ENCODE results near the gene LCE1D. TPM values are rescaled to one million over a fixed set of nuclear protein-coding genes. Genes with fewer than 3 reads are reported as not detected.

LCE1D gene
- total and polyA plus RNA-seq, 2 experiments from 2014 or later = not detected

- Histone ChIP-seq H3K27ac (no peak overlapping the region), H3K36me3 (no peaks in the 10 kb centered on the region), H3K4me3 (no peak overlapping the region), H3K27me3 (no peaks in the 10 kb centered on the region), H3K4me1 (ENCODE audit: low read depth) (no peaks in the 10 kb centered on the region), H3K9me3 (ENCODE audit: low read depth) (no peaks in the 10 kb centered on the region)
- no peak for TF ChIP-seq CTCF (IDR thresholded peaks at IDR 0.05; ENCODE audit: low read depth, low read length)
- DNase-seq (ENCODE audit: low read depth in 1 of 2, low spot score in 1 of 2) = no peak
These were observed 27.5 kb upstream of the LCE1D start for GRCh38 chr1:152768847-152769533.

GRCh38 chr1:152770411-152770810 is 26.1 kb upstream of the LCE1D start:
- H3K27ac ChIP-seq = no peak overlapping the region
- H3K4me1 ChIP-seq (ENCODE audit: low read depth) = no peaks in the 10 kb centered on the region
- no peaks in the 10 kb centered on the region for H3K27me3 ChIP-seq
- H3K9me3 ChIP-seq (ENCODE audit: low read depth) = no peaks in the 10 kb centered on the region
- no peaks in the 10 kb centered on the region for H3K36me3 ChIP-seq
- TF ChIP-seq CTCF (IDR thresholded peaks at IDR 0.05; ENCODE audit: low read depth, low read length) = no peak
- no peak overlapping the region for H3K4me3 ChIP-seq
- no peak for DNase-seq (ENCODE audit: low read depth in 1 of 2, low spot score in 1 of 2)

- Histone ChIP-seq H3K27ac (no peak within 1 kb of the TSS), H3K27me3 (no peaks in the 10 kb centered on the region), H3K9me3 (ENCODE audit: low read depth) (peaks cover 4% of the 10 kb centered on the region), H3K4me1 (ENCODE audit: low read depth) (no peaks in the 10 kb centered on the region), H3K4me3 (no peak within 1 kb of the TSS), H3K36me3 (no peaks in the 10 kb centered on the region)
- no peak for TF ChIP-seq CTCF (IDR thresholded peaks at IDR 0.05; ENCODE audit: low read depth, low read length)
- no peak for DNase-seq (ENCODE audit: low read depth in 1 of 2, low spot score in 1 of 2)
These were observed 21.6 kb upstream of the LCE1D start, which contains the start of gene LCE1F for GRCh38 chr1:152774875-152775274. Gene LCE1F (plus strand): TSS chr1:152775140. CDS start chr1:152776372, 1,232 bp downstream.

- Histone ChIP-seq H3K27me3 (no peaks in the 10 kb centered on the region), H3K4me1 (ENCODE audit: low read depth) (no peaks in the 10 kb centered on the region), H3K27ac (no peak overlapping the region), H3K9me3 (ENCODE audit: low read depth) (peaks cover 4% of the 10 kb centered on the region), H3K36me3 (no peaks in the 10 kb centered on the region), H3K4me3 (no peak overlapping the region)
- DNase-seq (ENCODE audit: low read depth in 1 of 2, low spot score in 1 of 2) = no peak
- TF ChIP-seq CTCF (IDR thresholded peaks at IDR 0.05; ENCODE audit: low read depth, low read length) = no peak
These were observed 20.2 kb upstream of the LCE1D start for GRCh38 chr1:152776361-152776760.

GRCh38 chr1:152777510-152778137 is 18.9 kb upstream of the LCE1D start:
- Histone ChIP-seq H3K4me1 (ENCODE audit: low read depth) (no peaks in the 10 kb centered on the region), H3K4me3 (no peak overlapping the region), H3K9me3 (ENCODE audit: low read depth) (peaks cover 4% of the 10 kb centered on the region), H3K27ac (no peak overlapping the region), H3K27me3 (no peaks in the 10 kb centered on the region), H3K36me3 (no peaks in the 10 kb centered on the region)
- DNase-seq (ENCODE audit: low read depth in 1 of 2, low spot score in 1 of 2) = no peak
- TF ChIP-seq CTCF (IDR thresholded peaks at IDR 0.05; ENCODE audit: low read depth, low read length) = no peak
